ENCODE data around the gene MDGA2.
A peak's percentile ranks its signal among the peaks of the same experiment; 100 is the strongest.

DNA sequence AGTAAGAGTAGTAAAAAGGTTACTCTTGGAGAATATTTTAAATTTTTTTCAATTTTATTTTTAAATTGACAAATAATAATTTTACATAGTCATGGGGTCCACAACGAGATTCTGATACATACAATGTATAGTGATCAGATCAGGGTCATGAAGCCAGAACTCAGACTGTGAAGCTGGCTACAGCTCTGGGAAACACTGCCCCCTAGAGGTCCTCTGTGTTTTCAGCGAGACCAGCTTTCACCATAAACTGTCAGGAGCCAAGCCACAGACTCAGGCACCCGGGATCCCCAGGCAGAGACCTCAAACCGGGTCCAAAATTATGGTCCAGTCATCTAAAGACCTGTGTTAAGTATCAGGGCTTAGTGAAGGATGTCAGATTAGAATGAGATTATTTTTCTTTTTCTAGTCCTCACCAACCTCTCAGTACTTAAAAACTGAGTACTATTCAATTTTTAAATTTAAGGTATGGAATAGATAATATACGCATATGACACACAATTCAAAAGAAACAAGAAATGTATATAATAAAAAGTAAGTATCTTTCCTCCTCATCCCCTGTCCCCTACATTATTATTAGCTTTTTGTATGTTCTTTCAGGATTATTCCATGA lies 397.1 kb downstream of the MDGA2 start:
- TF ChIP-seq, protein P1, sequence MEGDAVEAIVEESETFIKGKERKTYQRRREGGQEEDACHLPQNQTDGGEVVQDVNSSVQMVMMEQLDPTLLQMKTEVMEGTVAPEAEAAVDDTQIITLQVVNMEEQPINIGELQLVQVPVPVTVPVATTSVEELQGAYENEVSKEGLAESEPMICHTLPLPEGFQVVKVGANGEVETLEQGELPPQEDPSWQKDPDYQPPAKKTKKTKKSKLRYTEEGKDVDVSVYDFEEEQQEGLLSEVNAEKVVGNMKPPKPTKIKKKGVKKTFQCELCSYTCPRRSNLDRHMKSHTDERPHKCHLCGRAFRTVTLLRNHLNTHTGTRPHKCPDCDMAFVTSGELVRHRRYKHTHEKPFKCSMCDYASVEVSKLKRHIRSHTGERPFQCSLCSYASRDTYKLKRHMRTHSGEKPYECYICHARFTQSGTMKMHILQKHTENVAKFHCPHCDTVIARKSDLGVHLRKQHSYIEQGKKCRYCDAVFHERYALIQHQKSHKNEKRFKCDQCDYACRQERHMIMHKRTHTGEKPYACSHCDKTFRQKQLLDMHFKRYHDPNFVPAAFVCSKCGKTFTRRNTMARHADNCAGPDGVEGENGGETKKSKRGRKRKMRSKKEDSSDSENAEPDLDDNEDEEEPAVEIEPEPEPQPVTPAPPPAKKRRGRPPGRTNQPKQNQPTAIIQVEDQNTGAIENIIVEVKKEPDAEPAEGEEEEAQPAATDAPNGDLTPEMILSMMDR (IDR thresholded peaks at IDR 0.05), result peak in 4 of 6 experiments; percentile 41 to 48 (median 46)
- no peak for TF ChIP-seq POLR2A (IDR thresholded peaks at IDR 0.05)

Measured in Peyer's patch (tissue), 4 donors.